ENCODE results near the gene TP53I13. TPM values are rescaled to one million over a fixed set of nuclear protein-coding genes. Genes with fewer than 3 reads are reported as not detected.
A peak's percentile ranks its signal among the peaks of the same experiment; 100 is the strongest.

TP53I13 gene
- total and polyA plus RNA-seq, 10 of the 15 experiments (the other 5 are each of a cell fraction or from before 2014, with no cell fraction given): 0.31 to 45.1 (median 19.5) TPM; not detected in 1

DNA sequence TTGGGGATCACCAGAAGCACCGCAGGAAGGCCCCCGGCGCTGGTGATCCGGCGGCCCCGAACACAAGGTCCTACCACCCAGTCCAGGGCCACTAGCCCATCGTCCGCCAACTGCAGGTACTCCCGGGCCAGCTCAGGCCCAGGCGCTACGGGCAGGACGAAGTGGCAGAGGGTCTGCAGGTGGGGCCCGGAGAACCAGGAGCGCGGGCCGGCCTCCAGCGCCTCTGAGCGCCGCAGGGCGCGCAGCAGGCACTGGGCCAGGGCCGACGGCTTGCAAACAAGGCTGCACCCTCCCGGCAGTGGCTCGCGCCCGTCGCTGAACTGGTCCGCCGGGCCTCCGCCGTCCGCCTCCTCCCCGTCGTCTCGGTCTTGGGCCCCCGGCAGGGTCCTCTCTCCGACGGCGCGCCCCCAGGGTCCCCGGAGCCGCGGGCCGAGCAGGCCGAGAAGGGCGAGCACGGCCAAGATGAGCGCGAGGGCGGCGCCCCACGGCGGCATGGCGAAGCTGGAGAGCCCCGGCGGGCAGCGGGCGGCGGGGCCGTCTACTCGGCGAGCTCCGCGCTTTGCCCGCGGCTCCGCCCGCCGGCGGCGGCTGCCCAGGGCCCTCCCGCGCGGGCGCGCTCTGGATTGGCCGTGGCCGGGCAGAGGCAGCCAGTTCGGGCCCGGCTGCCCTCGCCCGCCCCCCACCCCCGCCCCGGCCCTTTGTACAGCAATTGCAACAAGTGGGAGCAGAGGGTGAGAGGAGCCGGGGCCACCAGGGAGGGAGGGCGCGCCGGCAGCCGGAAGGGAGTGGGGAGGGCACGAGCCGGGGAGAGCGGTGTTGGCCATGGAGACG, 1.8 kb upstream of the TP53I13 start, which contains the start of gene ABHD15 (continued):
- no peak for TF ChIP-seq NRF1 (conservative IDR thresholded peaks at IDR 0.05; ENCODE audit: low read depth, low read length)
- TF ChIP-seq CBX3 (IDR thresholded peaks at IDR 0.05; ENCODE audit: borderline replicate concordance, low read depth): no peak
- TF ChIP-seq POLR2AphosphoS5 (IDR thresholded peaks at IDR 0.05; ENCODE audit: low read length): no peak
- TF ChIP-seq YBX1 (IDR thresholded peaks at IDR 0.05): no peak
- TF ChIP-seq SUZ12 (IDR thresholded peaks at IDR 0.05; ENCODE audit: unreplicated experiment): no peak
- no peak for TF ChIP-seq CREB1 (IDR thresholded peaks at IDR 0.05; ENCODE audit: low read depth)
- no peak for TF ChIP-seq BRCA1 (IDR thresholded peaks at IDR 0.05; ENCODE audit: low read depth, low read length)
- TF ChIP-seq MTA3 (IDR thresholded peaks at IDR 0.05; ENCODE audit: borderline replicate concordance, low read length): no peak
- no peak for TF ChIP-seq ZNF24 (IDR thresholded peaks at IDR 0.05)
- no peak for TF ChIP-seq STAT1 (conservative IDR thresholded peaks at IDR 0.05)
- no peak for TF ChIP-seq GABPA (IDR thresholded peaks at IDR 0.05; ENCODE audit: low read depth)
- TF ChIP-seq, protein P1, sequence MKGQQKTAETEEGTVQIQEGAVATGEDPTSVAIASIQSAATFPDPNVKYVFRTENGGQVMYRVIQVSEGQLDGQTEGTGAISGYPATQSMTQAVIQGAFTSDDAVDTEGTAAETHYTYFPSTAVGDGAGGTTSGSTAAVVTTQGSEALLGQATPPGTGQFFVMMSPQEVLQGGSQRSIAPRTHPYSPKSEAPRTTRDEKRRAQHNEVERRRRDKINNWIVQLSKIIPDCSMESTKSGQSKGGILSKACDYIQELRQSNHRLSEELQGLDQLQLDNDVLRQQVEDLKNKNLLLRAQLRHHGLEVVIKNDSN (IDR thresholded peaks at IDR 0.05; ENCODE audit: borderline replicate concordance, extremely low read length, insufficient read depth, low read depth, low read length): no peak
- TF ChIP-seq KLF5 (IDR thresholded peaks at IDR 0.05; ENCODE audit: partially characterized antibody): no peak
- no peak for TF ChIP-seq RELA (IDR thresholded peaks at IDR 0.05; ENCODE audit: borderline replicate concordance, partially characterized antibody)
- TF ChIP-seq, protein P2, sequence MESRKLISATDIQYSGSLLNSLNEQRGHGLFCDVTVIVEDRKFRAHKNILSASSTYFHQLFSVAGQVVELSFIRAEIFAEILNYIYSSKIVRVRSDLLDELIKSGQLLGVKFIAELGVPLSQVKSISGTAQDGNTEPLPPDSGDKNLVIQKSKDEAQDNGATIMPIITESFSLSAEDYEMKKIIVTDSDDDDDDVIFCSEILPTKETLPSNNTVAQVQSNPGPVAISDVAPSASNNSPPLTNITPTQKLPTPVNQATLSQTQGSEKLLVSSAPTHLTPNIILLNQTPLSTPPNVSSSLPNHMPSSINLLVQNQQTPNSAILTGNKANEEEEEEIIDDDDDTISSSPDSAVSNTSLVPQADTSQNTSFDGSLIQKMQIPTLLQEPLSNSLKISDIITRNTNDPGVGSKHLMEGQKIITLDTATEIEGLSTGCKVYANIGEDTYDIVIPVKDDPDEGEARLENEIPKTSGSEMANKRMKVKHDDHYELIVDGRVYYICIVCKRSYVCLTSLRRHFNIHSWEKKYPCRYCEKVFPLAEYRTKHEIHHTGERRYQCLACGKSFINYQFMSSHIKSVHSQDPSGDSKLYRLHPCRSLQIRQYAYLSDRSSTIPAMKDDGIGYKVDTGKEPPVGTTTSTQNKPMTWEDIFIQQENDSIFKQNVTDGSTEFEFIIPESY (IDR thresholded peaks at IDR 0.05): no peak
- no peak for TF ChIP-seq ZBED1 (IDR thresholded peaks at IDR 0.05; ENCODE audit: borderline replicate concordance)
- TF ChIP-seq PAX5 (IDR thresholded peaks at IDR 0.05; ENCODE audit: borderline replicate concordance, low read depth, low read length): no peak
- peak; percentile 56 for TF ChIP-seq LARP7 (IDR thresholded peaks at IDR 0.05)
- TF ChIP-seq, protein P3, sequence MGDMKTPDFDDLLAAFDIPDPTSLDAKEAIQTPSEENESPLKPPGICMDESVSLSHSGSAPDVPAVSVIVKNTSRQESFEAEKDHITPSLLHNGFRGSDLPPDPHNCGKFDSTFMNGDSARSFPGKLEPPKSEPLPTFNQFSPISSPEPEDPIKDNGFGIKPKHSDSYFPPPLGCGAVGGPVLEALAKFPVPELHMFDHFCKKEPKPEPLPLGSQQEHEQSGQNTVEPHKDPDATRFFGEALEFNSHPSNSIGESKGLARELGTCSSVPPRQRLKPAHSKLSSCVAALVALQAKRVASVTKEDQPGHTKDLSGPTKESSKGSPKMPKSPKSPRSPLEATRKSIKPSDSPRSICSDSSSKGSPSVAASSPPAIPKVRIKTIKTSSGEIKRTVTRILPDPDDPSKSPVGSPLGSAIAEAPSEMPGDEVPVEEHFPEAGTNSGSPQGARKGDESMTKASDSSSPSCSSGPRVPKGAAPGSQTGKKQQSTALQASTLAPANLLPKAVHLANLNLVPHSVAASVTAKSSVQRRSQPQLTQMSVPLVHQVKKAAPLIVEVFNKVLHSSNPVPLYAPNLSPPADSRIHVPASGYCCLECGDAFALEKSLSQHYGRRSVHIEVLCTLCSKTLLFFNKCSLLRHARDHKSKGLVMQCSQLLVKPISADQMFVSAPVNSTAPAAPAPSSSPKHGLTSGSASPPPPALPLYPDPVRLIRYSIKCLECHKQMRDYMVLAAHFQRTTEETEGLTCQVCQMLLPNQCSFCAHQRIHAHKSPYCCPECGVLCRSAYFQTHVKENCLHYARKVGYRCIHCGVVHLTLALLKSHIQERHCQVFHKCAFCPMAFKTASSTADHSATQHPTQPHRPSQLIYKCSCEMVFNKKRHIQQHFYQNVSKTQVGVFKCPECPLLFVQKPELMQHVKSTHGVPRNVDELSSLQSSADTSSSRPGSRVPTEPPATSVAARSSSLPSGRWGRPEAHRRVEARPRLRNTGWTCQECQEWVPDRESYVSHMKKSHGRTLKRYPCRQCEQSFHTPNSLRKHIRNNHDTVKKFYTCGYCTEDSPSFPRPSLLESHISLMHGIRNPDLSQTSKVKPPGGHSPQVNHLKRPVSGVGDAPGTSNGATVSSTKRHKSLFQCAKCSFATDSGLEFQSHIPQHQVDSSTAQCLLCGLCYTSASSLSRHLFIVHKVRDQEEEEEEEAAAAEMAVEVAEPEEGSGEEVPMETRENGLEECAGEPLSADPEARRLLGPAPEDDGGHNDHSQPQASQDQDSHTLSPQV (IDR thresholded peaks at IDR 0.05): no peak
- TF ChIP-seq CHD4 (IDR thresholded peaks at IDR 0.05): no peak
- peak; percentile 57; the same call in 1 of the 2 replicates for TF ChIP-seq SIN3A (IDR thresholded peaks at IDR 0.05; ENCODE audit: low read depth, low read length)
- TF ChIP-seq NR2C2 (IDR thresholded peaks at IDR 0.05; ENCODE audit: borderline replicate concordance, control insufficient read depth, insufficient read length, low read depth): no peak
- TF ChIP-seq, protein P4, sequence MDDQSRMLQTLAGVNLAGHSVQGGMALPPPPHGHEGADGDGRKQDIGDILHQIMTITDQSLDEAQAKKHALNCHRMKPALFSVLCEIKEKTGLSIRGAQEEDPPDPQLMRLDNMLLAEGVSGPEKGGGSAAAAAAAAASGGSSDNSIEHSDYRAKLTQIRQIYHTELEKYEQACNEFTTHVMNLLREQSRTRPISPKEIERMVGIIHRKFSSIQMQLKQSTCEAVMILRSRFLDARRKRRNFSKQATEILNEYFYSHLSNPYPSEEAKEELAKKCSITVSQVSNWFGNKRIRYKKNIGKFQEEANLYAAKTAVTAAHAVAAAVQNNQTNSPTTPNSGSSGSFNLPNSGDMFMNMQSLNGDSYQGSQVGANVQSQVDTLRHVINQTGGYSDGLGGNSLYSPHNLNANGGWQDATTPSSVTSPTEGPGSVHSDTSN (IDR thresholded peaks at IDR 0.05; ENCODE audit: insufficient replicate concordance, low read depth, low read length): no peak
- no peak for TF ChIP-seq SMC3 (IDR thresholded peaks at IDR 0.05; ENCODE audit: borderline replicate concordance, low read length)
